Measurements from ENCODE around the gene LGMN. TPM values are rescaled to one million over a fixed set of nuclear protein-coding genes. Genes with fewer than 3 reads are reported as not detected.
A peak's percentile ranks its signal among the peaks of the same experiment; 100 is the strongest.
"Not testable (repeated sequence)": the region's sequence is repeated elsewhere in the genome, so short reads cannot be mapped to it uniquely, and the experiment has no call there.

The LGMN gene
- total RNA-seq, 2 donors from 2014 or later: 3.6 to 16.5 TPM

- Mint-ChIP-seq H3K4me1 (no peaks in the 10 kb centered on the region), H3K9me3 (no peaks in the 10 kb centered on the region), H3K36me3 (ENCODE audit: low read depth) (peaks cover 22% of the 10 kb centered on the region), H3K27ac (no peak overlapping the region), H3K27me3 (no peaks in the 10 kb centered on the region), H3K4me3 (no peak overlapping the region)
- ATAC-seq (replicated peaks): no peak
These were observed 60.6 kb downstream of the LGMN start for GRCh38 chr14:92687681-92688433.

- no peak overlapping the region for H3K27ac Mint-ChIP-seq
- H3K4me1 Mint-ChIP-seq: no peaks in the 10 kb centered on the region
- H3K36me3 Mint-ChIP-seq (ENCODE audit: low read depth): peaks cover 31% of the 10 kb centered on the region
- peak; percentile 89 for ATAC-seq (replicated peaks)
- H3K27me3 Mint-ChIP-seq: no peaks in the 10 kb centered on the region
- no peaks in the 10 kb centered on the region for H3K9me3 Mint-ChIP-seq
- H3K4me3 Mint-ChIP-seq: no peak overlapping the region
These were observed 61.5 kb downstream of the LGMN start for GRCh38 chr14:92686900-92687427.

- Mint-ChIP-seq H3K36me3 (ENCODE audit: low read depth) (peaks cover 33% of the 10 kb centered on the region), H3K4me1 (peaks cover under 1% of the 10 kb centered on the region), H3K9me3 (no peaks in the 10 kb centered on the region), H3K4me3 (no peak overlapping the region), H3K27ac (no peak overlapping the region), H3K27me3 (no peaks in the 10 kb centered on the region)
- no peak for ATAC-seq (replicated peaks)
These were observed 62.0 kb downstream of the LGMN start for GRCh38 chr14:92686411-92686899.

- peak overlapping the region; percentile 33 for H3K27ac Mint-ChIP-seq
- H3K4me3 Mint-ChIP-seq: no peak overlapping the region
- H3K4me1 Mint-ChIP-seq: peaks cover 6% of the 10 kb centered on the region
- no peak for ATAC-seq (replicated peaks)
- H3K27me3 Mint-ChIP-seq: no peaks in the 10 kb centered on the region
- no peaks in the 10 kb centered on the region for H3K9me3 Mint-ChIP-seq
- H3K36me3 Mint-ChIP-seq (ENCODE audit: low read depth): peaks cover 39% of the 10 kb centered on the region
These were observed 62.6 kb downstream of the LGMN start for GRCh38 chr14:92685784-92686355.

GRCh38 chr14:92684801-92685560, 63.4 kb downstream of the LGMN start:
- Mint-ChIP-seq H3K27ac (peak overlapping the region; percentile 33), H3K4me3 (no peak overlapping the region), H3K4me1 (peaks cover 6% of the 10 kb centered on the region), H3K36me3 (ENCODE audit: low read depth) (peaks cover 45% of the 10 kb centered on the region), H3K9me3 (no peaks in the 10 kb centered on the region), H3K27me3 (no peaks in the 10 kb centered on the region)
- ATAC-seq (replicated peaks): no peak

GRCh38 chr14:92683041-92683440, 65.4 kb downstream of the LGMN start:
- Mint-ChIP-seq H3K4me1 (peaks cover 14% of the 10 kb centered on the region), H3K27ac (no peak overlapping the region), H3K36me3 (ENCODE audit: low read depth) (peaks cover 64% of the 10 kb centered on the region), H3K9me3 (no peaks in the 10 kb centered on the region), H3K4me3 (no peak overlapping the region), H3K27me3 (no peaks in the 10 kb centered on the region)
- ATAC-seq (replicated peaks): no peak

- H3K9me3 Mint-ChIP-seq: no peaks in the 10 kb centered on the region
- peak overlapping the region; percentile 76 for H3K27ac Mint-ChIP-seq
- H3K4me3 Mint-ChIP-seq: peak overlapping the region; percentile 28
- peaks cover 33% of the 10 kb centered on the region for H3K4me1 Mint-ChIP-seq
- H3K27me3 Mint-ChIP-seq: no peaks in the 10 kb centered on the region
- peaks cover 83% of the 10 kb centered on the region for H3K36me3 Mint-ChIP-seq (ENCODE audit: low read depth)
- peak; percentile 32 for ATAC-seq (replicated peaks)
These were observed 67.4 kb downstream of the LGMN start for GRCh38 chr14:92680781-92681650.

GRCh38 chr14:92680330-92680729, 68.1 kb downstream of the LGMN start:
- H3K27ac Mint-ChIP-seq; ATAC-seq (replicated peaks); H3K9me3 Mint-ChIP-seq; H3K4me3 Mint-ChIP-seq; H3K27me3 Mint-ChIP-seq: not testable (repeated sequence)
- peaks cover 82% of the 10 kb centered on the region for H3K36me3 Mint-ChIP-seq (ENCODE audit: low read depth)
- peaks cover 39% of the 10 kb centered on the region for H3K4me1 Mint-ChIP-seq

- Mint-ChIP-seq H3K36me3 (ENCODE audit: low read depth) (peaks cover 86% of the 10 kb centered on the region), H3K9me3 (no peaks in the 10 kb centered on the region), H3K27me3 (no peaks in the 10 kb centered on the region), H3K4me3 (no peak overlapping the region), H3K27ac (no peak overlapping the region), H3K4me1 (peaks cover 39% of the 10 kb centered on the region)
- ATAC-seq (replicated peaks): no peak
These were observed 69.2 kb downstream of the LGMN start for GRCh38 chr14:92679246-92679645.

GRCh38 chr14:92678766-92679165, 69.7 kb downstream of the LGMN start:
- Mint-ChIP-seq H3K27me3 (no peaks in the 10 kb centered on the region), H3K27ac (peak overlapping the region; percentile 22), H3K9me3 (no peaks in the 10 kb centered on the region), H3K36me3 (ENCODE audit: low read depth) (peaks cover 86% of the 10 kb centered on the region), H3K4me1 (peaks cover 39% of the 10 kb centered on the region), H3K4me3 (no peak overlapping the region)
- no peak for ATAC-seq (replicated peaks)

GRCh38 chr14:92677955-92678354, 70.5 kb downstream of the LGMN start:
- Mint-ChIP-seq H3K36me3 (ENCODE audit: low read depth) (peaks cover 87% of the 10 kb centered on the region), H3K27me3 (no peaks in the 10 kb centered on the region), H3K4me3 (peak overlapping the region; percentile 63), H3K27ac (peak overlapping the region; percentile 31), H3K9me3 (no peaks in the 10 kb centered on the region), H3K4me1 (peaks cover 39% of the 10 kb centered on the region)
- no peak for ATAC-seq (replicated peaks)

GRCh38 chr14:92677087-92677668, 71.2 kb downstream of the LGMN start:
- H3K36me3 Mint-ChIP-seq (ENCODE audit: low read depth): peaks cover 87% of the 10 kb centered on the region
- H3K4me3 Mint-ChIP-seq: peak overlapping the region; percentile 63
- peak overlapping the region; percentile 31 for H3K27ac Mint-ChIP-seq
- ATAC-seq (replicated peaks): peak; percentile 89
- no peaks in the 10 kb centered on the region for H3K9me3 Mint-ChIP-seq
- H3K4me1 Mint-ChIP-seq: peaks cover 39% of the 10 kb centered on the region
- no peaks in the 10 kb centered on the region for H3K27me3 Mint-ChIP-seq

- Mint-ChIP-seq H3K27me3 (no peaks in the 10 kb centered on the region), H3K4me1 (peaks cover 39% of the 10 kb centered on the region), H3K36me3 (ENCODE audit: low read depth) (peaks cover 90% of the 10 kb centered on the region), H3K4me3 (peak overlapping the region; percentile 63), H3K27ac (peak overlapping the region; percentile 31), H3K9me3 (no peaks in the 10 kb centered on the region)
- ATAC-seq (replicated peaks): no peak
These were observed 71.9 kb downstream of the LGMN start for GRCh38 chr14:92676403-92677086.

All from activated T-helper 17 cell treated with anti-CD3 and anti-CD28 coated beads, Interleukin-2, amount 50 U/mL, for 72 hours (primary cell).